ENCODE measurements around the gene FAM174A.

FAM174A gene

DNA sequence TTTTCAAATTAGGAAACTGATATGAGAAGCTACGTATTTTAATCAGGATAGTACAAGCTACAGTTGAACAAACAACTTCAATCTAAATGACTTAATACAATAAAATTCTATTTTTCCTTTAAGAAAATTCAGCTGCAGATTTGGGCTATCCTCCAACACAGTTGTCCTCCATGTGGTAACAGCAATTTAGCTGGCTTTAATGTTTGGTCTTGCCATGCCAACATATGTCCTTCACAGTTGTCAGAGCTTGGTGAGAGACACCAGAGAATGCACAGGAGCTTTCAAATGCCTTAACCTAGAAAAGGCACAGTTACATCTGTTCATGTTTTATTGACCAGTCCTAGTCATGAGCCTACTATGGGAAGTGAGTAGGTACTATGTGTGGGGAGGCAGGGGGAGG, 10.8 kb downstream of the FAM174A start:
- H3K9me3 ChIP-seq (ENCODE audit: insufficient read depth, low read length), result no peaks in the 10 kb centered on the region
- no peaks in the 10 kb centered on the region for H3K27me3 ChIP-seq (ENCODE audit: insufficient read depth, insufficient read length)
- no peak for DNase-seq (ENCODE audit: low read depth, low spot score)
- no peak overlapping the region for H3K9ac ChIP-seq (ENCODE audit: insufficient read length, low read depth)
- H3K4me3 ChIP-seq (ENCODE audit: insufficient read length, low read depth), result no peak overlapping the region
- H3K36me3 ChIP-seq (ENCODE audit: insufficient read depth, insufficient read length, low read length), result no peaks in the 10 kb centered on the region
- TF ChIP-seq ZNF274 (IDR thresholded peaks at IDR 0.05; ENCODE audit: low read depth, low read length), result no peak
- no peak for TF ChIP-seq SUZ12 (IDR thresholded peaks at IDR 0.05; ENCODE audit: extremely low read depth, insufficient read depth, insufficient read length)
- TF ChIP-seq YY1 (IDR thresholded peaks at IDR 0.05; ENCODE audit: insufficient read depth, insufficient read length), result no peak
- no peaks in the 10 kb centered on the region for H3K4me1 ChIP-seq (ENCODE audit: insufficient read depth, insufficient read length)

DNA sequence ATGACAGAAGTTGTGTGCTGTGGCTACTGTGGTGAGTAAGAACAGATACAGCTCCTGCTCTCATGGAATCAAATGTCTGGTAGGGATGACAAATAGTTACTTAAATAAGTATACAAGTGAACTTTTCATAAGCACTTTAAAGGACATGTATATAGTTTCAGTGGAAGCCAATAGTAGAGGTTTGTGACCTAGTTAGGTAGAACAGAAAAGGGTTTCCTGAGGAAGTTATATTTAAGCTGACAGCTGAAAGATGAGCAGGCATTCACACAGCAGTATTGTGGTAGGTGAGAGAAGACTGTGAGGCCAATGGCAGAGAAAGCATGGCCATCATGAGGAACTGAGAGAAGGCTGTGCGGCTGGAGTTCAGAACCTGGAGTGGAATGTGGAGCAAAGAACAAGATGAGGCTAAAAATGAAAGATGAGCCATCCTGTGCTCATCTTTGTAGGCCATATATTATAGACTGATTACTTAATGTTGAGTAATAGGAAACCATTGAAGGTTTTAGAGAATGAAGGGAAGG, 15.4 kb downstream of the FAM174A start:
- H3K9me3 ChIP-seq (ENCODE audit: insufficient read depth, low read length), result no peaks in the 10 kb centered on the region
- TF ChIP-seq SUZ12 (IDR thresholded peaks at IDR 0.05; ENCODE audit: extremely low read depth, insufficient read depth, insufficient read length) (no peak), ZNF274 (IDR thresholded peaks at IDR 0.05; ENCODE audit: low read depth, low read length) (no peak)
- no peak overlapping the region for H3K9ac ChIP-seq (ENCODE audit: insufficient read length, low read depth)
- no peaks in the 10 kb centered on the region for H3K36me3 ChIP-seq (ENCODE audit: insufficient read depth, insufficient read length, low read length)
- no peak for DNase-seq (ENCODE audit: low read depth, low spot score)
- no peaks in the 10 kb centered on the region for H3K27me3 ChIP-seq (ENCODE audit: insufficient read depth, insufficient read length)
- H3K4me1 ChIP-seq (ENCODE audit: insufficient read depth, insufficient read length), result no peaks in the 10 kb centered on the region
- H3K4me3 ChIP-seq (ENCODE audit: insufficient read length, low read depth), result no peak overlapping the region

DNA sequence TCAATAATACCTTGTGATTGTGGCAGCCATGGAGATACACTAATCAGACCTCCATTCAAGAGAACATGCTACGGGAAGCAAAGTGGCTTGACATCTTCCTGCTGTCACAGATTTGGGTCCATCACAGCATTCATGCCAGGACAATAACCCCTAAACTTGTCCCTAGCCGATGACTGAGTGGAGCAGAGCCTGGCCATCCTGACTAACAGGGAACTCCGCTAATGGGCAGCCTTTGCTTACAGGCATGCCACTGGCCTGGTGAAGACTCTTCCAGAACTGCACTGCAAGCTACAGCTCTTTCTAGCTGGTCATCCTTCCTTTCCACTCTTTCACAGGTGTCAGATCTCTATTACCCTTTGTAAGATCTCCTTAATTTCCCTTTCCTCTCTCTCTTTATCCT, 16.0 kb downstream of the FAM174A start:
- Histone ChIP-seq H3K9ac (ENCODE audit: insufficient read length, low read depth) (no peak overlapping the region), H3K4me3 (ENCODE audit: insufficient read length, low read depth) (no peak overlapping the region), H3K9me3 (ENCODE audit: insufficient read depth, low read length) (no peaks in the 10 kb centered on the region), H3K27me3 (ENCODE audit: insufficient read depth, insufficient read length) (no peaks in the 10 kb centered on the region), H3K4me1 (ENCODE audit: insufficient read depth, insufficient read length) (no peaks in the 10 kb centered on the region), H3K36me3 (ENCODE audit: insufficient read depth, insufficient read length, low read length) (no peaks in the 10 kb centered on the region)
- DNase-seq (ENCODE audit: low read depth, low spot score), result no peak
- TF ChIP-seq SUZ12 (IDR thresholded peaks at IDR 0.05; ENCODE audit: extremely low read depth, insufficient read depth, insufficient read length) (no peak), YY1 (IDR thresholded peaks at IDR 0.05; ENCODE audit: insufficient read depth, insufficient read length) (no peak)

DNA sequence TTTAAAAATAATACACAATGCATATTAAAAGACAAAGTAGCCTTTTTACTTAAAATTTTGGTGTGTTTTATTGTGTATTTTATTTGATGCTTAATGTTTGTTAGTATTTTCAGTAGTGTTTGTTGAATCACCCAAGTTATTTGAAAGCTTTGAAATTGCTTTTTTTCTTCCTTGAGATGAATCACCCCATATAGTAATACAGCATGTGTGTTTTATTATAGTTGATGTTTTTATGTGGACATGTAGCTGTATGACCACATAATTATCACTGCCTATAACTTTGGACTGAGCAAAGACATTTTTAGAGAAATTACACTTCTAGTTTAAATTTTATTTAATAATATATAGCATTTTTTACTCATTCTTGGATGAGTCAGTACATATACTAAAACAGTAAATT, 18.0 kb downstream of the FAM174A start:
- Histone ChIP-seq H3K27me3 (ENCODE audit: insufficient read depth, insufficient read length) (no peaks in the 10 kb centered on the region), H3K9me3 (ENCODE audit: insufficient read depth, low read length) (no peaks in the 10 kb centered on the region), H3K36me3 (ENCODE audit: insufficient read depth, insufficient read length, low read length) (no peaks in the 10 kb centered on the region), H3K4me1 (ENCODE audit: insufficient read depth, insufficient read length) (no peaks in the 10 kb centered on the region), H3K9ac (ENCODE audit: insufficient read length, low read depth) (no peak overlapping the region), H3K4me3 (ENCODE audit: insufficient read length, low read depth) (no peak overlapping the region)
- TF ChIP-seq ZNF274 (IDR thresholded peaks at IDR 0.05; ENCODE audit: low read depth, low read length) (no peak), SUZ12 (IDR thresholded peaks at IDR 0.05; ENCODE audit: extremely low read depth, insufficient read depth, insufficient read length) (no peak), YY1 (IDR thresholded peaks at IDR 0.05; ENCODE audit: insufficient read depth, insufficient read length) (no peak)
- no peak for DNase-seq (ENCODE audit: low read depth, low spot score)

DNA sequence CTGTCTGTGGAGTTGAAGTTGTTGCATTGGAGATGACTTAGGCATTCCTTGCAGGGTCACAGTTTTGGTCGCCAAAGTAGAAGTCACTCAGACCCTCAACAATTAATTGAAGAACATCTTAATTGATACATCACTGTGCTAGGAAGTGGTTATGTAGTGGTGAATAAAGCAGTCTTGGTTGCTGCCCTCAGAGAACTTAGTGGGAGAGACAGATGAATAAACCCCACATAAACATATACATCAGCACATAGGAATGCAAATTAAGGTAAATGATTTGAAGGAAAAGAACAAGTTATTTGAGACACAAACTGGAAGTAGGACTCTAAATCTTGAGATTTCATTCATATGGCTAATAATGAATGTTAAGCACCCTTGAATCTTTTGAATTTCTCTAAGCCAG, 25.7 kb downstream of the FAM174A start:
- no peak for DNase-seq (ENCODE audit: low read depth, low spot score)
- no peaks in the 10 kb centered on the region for H3K9me3 ChIP-seq (ENCODE audit: insufficient read depth, low read length)
- no peak overlapping the region for H3K9ac ChIP-seq (ENCODE audit: insufficient read length, low read depth)
- no peaks in the 10 kb centered on the region for H3K27me3 ChIP-seq (ENCODE audit: insufficient read depth, insufficient read length)
- no peaks in the 10 kb centered on the region for H3K36me3 ChIP-seq (ENCODE audit: insufficient read depth, insufficient read length, low read length)
- no peak overlapping the region for H3K4me3 ChIP-seq (ENCODE audit: insufficient read length, low read depth)
- TF ChIP-seq ZNF274 (IDR thresholded peaks at IDR 0.05; ENCODE audit: low read depth, low read length), result no peak
- no peak for TF ChIP-seq SUZ12 (IDR thresholded peaks at IDR 0.05; ENCODE audit: extremely low read depth, insufficient read depth, insufficient read length)
- no peak for TF ChIP-seq YY1 (IDR thresholded peaks at IDR 0.05; ENCODE audit: insufficient read depth, insufficient read length)
- no peaks in the 10 kb centered on the region for H3K4me1 ChIP-seq (ENCODE audit: insufficient read depth, insufficient read length)

DNA sequence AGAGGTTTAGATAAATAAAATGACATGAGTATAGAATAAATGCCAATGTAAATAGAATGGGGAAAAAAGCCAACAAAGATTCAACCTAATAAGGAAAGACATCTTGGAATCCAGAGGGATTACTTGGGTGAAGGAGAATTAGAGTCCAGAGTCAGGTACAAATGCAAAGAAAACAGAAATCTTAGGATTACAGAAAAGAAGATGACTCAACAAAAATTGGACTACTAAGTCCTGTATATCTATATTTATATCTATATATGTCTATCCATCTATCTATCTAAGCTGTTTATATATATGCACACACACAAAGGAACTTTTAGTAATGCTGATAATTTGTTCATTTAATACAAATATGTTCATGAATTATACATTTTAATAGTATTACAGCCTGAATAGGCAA, 27.6 kb downstream of the FAM174A start:
- Histone ChIP-seq H3K9me3 (ENCODE audit: insufficient read depth, low read length) (no peaks in the 10 kb centered on the region), H3K9ac (ENCODE audit: insufficient read length, low read depth) (no peak overlapping the region), H3K27me3 (ENCODE audit: insufficient read depth, insufficient read length) (no peaks in the 10 kb centered on the region), H3K36me3 (ENCODE audit: insufficient read depth, insufficient read length, low read length) (no peaks in the 10 kb centered on the region), H3K4me3 (ENCODE audit: insufficient read length, low read depth) (no peak overlapping the region), H3K4me1 (ENCODE audit: insufficient read depth, insufficient read length) (no peaks in the 10 kb centered on the region)
- no peak for DNase-seq (ENCODE audit: low read depth, low spot score)
- TF ChIP-seq YY1 (IDR thresholded peaks at IDR 0.05; ENCODE audit: insufficient read depth, insufficient read length), result no peak
- no peak for TF ChIP-seq ZNF274 (IDR thresholded peaks at IDR 0.05; ENCODE audit: low read depth, low read length)

DNA sequence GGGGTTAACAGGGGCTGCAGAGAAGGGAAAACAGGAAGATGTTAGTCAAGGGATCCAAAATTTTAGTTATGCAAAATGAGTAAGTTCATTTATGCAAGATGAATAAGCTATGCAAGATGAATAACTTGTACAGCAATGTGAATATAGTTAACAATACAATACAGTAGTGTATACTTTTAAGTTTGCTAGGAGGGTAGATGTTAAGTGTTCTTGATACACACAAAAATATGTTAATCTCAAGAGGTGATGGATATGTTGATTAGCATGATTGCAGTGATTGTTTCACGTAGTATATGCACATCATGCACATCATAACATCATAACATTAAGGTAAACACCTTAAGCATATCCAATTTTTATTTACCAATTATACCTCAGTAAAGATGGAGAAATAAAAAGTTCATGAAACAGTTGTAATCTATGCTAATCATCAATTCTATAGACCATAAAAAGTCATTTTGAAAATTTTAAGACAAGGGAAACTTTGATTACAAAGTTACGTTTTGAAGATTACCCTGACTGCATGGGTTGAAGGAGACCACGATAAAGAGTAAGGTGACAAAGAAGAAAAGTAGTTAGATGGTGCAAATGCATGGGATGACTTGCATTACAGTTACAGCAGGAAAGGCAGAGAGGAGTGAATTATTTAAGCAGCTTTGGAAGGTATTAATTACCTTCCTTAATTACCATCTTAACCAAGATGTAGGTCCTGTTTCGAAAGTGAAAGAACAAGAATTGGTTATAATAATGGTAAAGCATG, 31.4 kb downstream of the FAM174A start:
- no peak overlapping the region for H3K4me3 ChIP-seq (ENCODE audit: insufficient read length, low read depth)

More for the DNA sequence above, 31.4 kb downstream of the FAM174A start:
- H3K27me3 ChIP-seq (ENCODE audit: insufficient read depth, insufficient read length), result no peaks in the 10 kb centered on the region
- no peak for DNase-seq (ENCODE audit: low read depth, low spot score)
- no peaks in the 10 kb centered on the region for H3K9me3 ChIP-seq (ENCODE audit: insufficient read depth, low read length)
- no peak overlapping the region for H3K9ac ChIP-seq (ENCODE audit: insufficient read length, low read depth)
- TF ChIP-seq SUZ12 (IDR thresholded peaks at IDR 0.05; ENCODE audit: extremely low read depth, insufficient read depth, insufficient read length), result no peak
- no peak for TF ChIP-seq YY1 (IDR thresholded peaks at IDR 0.05; ENCODE audit: insufficient read depth, insufficient read length)
- TF ChIP-seq ZNF274 (IDR thresholded peaks at IDR 0.05; ENCODE audit: low read depth, low read length), result no peak
- H3K36me3 ChIP-seq (ENCODE audit: insufficient read depth, insufficient read length, low read length), result no peaks in the 10 kb centered on the region
- no peaks in the 10 kb centered on the region for H3K4me1 ChIP-seq (ENCODE audit: insufficient read depth, insufficient read length)

Data from NT2/D1 (cell line).